H1 (cell line): ENCODE data around the gene KCNMA1. TPM values are rescaled to one million over a fixed set of nuclear protein-coding genes. Genes with fewer than 3 reads are reported as not detected.

Source experiments
- CTCF ChIA-PET: fragments of 300-600 bp; sonication (Branson Sonifier 250); formaldehyde crosslinking; loops from one replicate; lab custom pipeline; 2021; ENCODE audit not compliant: partially characterized antibody; lab: Charles Lee
- POLR2A ChIA-PET: fragments of 300-600 bp; sonication (Branson Sonifier 250); formaldehyde crosslinking; loops from one replicate; lab custom pipeline; 2021; ENCODE audit warnings: inconsistent platforms; ENCODE audit not compliant: partially characterized antibody; lab: Charles Lee
- DNase-seq, 2 experiments: peaks; one replicate each; pipeline versions ENCODE4 v3.0.0 to v3.0.0-alpha.2; 2010 to 2022; ENCODE audit warnings: low spot score in 2 of 2, low read depth in 1 of 2, mixed read lengths in 1 of 2
- FAIRE-seq: peaks from 2 replicates; lab custom pipeline; 2011; peaks lifted over from hg19 to GRCh38; lab: Jason Lieb, UNC
- H2AFZ ChIP-seq: 2 replicates; pipeline ENCODE4 v1.8.1; 2012; ENCODE audit warnings: low read length, inconsistent platforms
- H2AK5ac ChIP-seq: 2 replicates; pipeline ENCODE4 v1.6.1; 2013; ENCODE audit warnings: low read depth, low read length
- H2BK120ac ChIP-seq: replicated peaks from 2 replicates; pipeline ENCODE3; 2013; ENCODE audit warnings: low read depth, low read length, inconsistent platforms
- H2BK12ac ChIP-seq: 2 replicates; pipeline ENCODE4 v1.6.1; 2013; ENCODE audit warnings: low read depth, low read length
- H2BK15ac ChIP-seq: 2 replicates; pipeline ENCODE4 v1.6.1; 2013; ENCODE audit warnings: low read length
- H2BK20ac ChIP-seq: 2 replicates; pipeline ENCODE4 v1.6.1; 2013; ENCODE audit warnings: low read length
- H2BK5ac ChIP-seq: 2 replicates; pipeline ENCODE4 v1.6.1; 2013; ENCODE audit warnings: low read depth, low read length
- H3K14ac ChIP-seq: 2 replicates; pipeline ENCODE4 v1.6.1; 2013; ENCODE audit warnings: inconsistent platforms; ENCODE audit not compliant: insufficient read length
- H3K18ac ChIP-seq: 2 replicates; pipeline ENCODE4 v1.6.1; 2013; ENCODE audit warnings: low read length; ENCODE audit errors: extremely low read depth
- H3K23ac ChIP-seq: 2 replicates; pipeline ENCODE4 v1.6.1; 2013; ENCODE audit warnings: inconsistent platforms; ENCODE audit not compliant: insufficient read length
- H3K23me2 ChIP-seq: 2 replicates; pipeline ENCODE4 v1.6.1; 2013; ENCODE audit warnings: low read depth, low read length
- H3K27ac ChIP-seq: 2 replicates; pipeline ENCODE4 v1.6.1; 2011; ENCODE audit warnings: low read depth, low read length, inconsistent platforms
- H3K27me3 ChIP-seq, 4 experiments: replicated peaks in 1 of 4; 1 replicate in 1 of 4; 2 replicates in 3 of 4; pipeline versions ENCODE4 v1.6.1 to v1.8.1; 2011 to 2013; ENCODE audit warnings: low read length in 3 of 4, mild to moderate bottlenecking in 3 of 4, inconsistent platforms in 2 of 4, mixed read lengths in 2 of 4, moderate library complexity in 1 of 4; ENCODE audit not compliant: control insufficient read depth in 3 of 4, insufficient read depth in 3 of 4; ENCODE audit errors: extremely low read depth in 1 of 4
- H3K36me3 ChIP-seq, 4 experiments: 2 replicates each; pipeline versions ENCODE4 v1.6.1 to v1.8.1; 2011 to 2013; ENCODE audit warnings: mild to moderate bottlenecking in 4 of 4, low read length in 3 of 4, moderate library complexity in 2 of 4, control low read depth in 1 of 4, inconsistent platforms in 1 of 4; ENCODE audit not compliant: insufficient read depth in 4 of 4, control insufficient read depth in 2 of 4
- H3K4ac ChIP-seq: replicated peaks from 2 replicates; pipeline ENCODE3; 2013; ENCODE audit warnings: low read length, low read depth, mixed read lengths, inconsistent platforms; ENCODE audit not compliant: insufficient read length
- H3K4me1 ChIP-seq, 4 experiments: replicated peaks in 1 of 4; 1 replicate in 1 of 4; 2 replicates in 3 of 4; pipeline versions ENCODE4 v1.6.1 to v1.8.1; 2011 to 2013; ENCODE audit warnings: low read length in 3 of 4, inconsistent platforms in 2 of 4, mixed read lengths in 1 of 4; ENCODE audit not compliant: insufficient read depth in 4 of 4, control insufficient read depth in 3 of 4
- H3K4me2 ChIP-seq, 2 experiments: 2 replicates each; pipeline versions ENCODE4 v1.6.1 to v1.8.1; 2011 to 2013; ENCODE audit warnings: low read depth in 2 of 2, low read length in 2 of 2, control low read depth in 1 of 2, inconsistent platforms in 1 of 2, mild to moderate bottlenecking in 1 of 2; ENCODE audit not compliant: insufficient read depth in 1 of 2
- H3K4me3 ChIP-seq, 4 experiments: fragments of 200-600, 300-600 bp in 1 of 4; sonication (generic), shearing (Covaris generic), sonication (Bioruptor Twin) in 1 of 4; 2 replicates each; pipeline versions ENCODE4 v1.5.1 to v1.8.1; 2011 to 2016; ENCODE audit warnings: low read length in 4 of 4, low read depth in 3 of 4, control low read depth in 2 of 4, inconsistent platforms in 2 of 4, mild to moderate bottlenecking in 2 of 4, mixed read lengths in 1 of 4, moderate library complexity in 1 of 4; ENCODE audit not compliant: insufficient read depth in 2 of 4; ENCODE audit errors: extremely low read depth in 1 of 4
- H3K56ac ChIP-seq: replicated peaks from 2 replicates; pipeline ENCODE3; 2013; ENCODE audit warnings: low read depth, mild to moderate bottlenecking, mixed read lengths, low read length, inconsistent platforms; ENCODE audit not compliant: insufficient read length
- H3K79me1 ChIP-seq: 2 replicates; pipeline ENCODE4 v1.6.1; 2013; ENCODE audit warnings: low read depth, low read length, control low read depth
- H3K79me2 ChIP-seq, 2 experiments: 2 replicates each; pipeline versions ENCODE4 v1.6.1 to v1.8.1; 2012 to 2013; ENCODE audit warnings: low read length in 2 of 2, mild to moderate bottlenecking in 2 of 2, inconsistent platforms in 1 of 2; ENCODE audit not compliant: insufficient read depth in 2 of 2, control insufficient read depth in 1 of 2
- H3K9ac ChIP-seq, 4 experiments: replicated peaks in 1 of 4; 1 replicate in 1 of 4; 2 replicates in 3 of 4; pipeline versions ENCODE4 v1.6.1 to v1.8.1; 2011 to 2013; ENCODE audit warnings: low read depth in 3 of 4, low read length in 3 of 4, control low read depth in 2 of 4, mild to moderate bottlenecking in 2 of 4, moderate library complexity in 2 of 4, inconsistent platforms in 1 of 4; ENCODE audit errors: extremely low read depth in 1 of 4
- H3K9me3 ChIP-seq, 2 experiments: 2 replicates each; pipeline versions ENCODE4 v1.6.1 to v1.8.1; 2012 to 2013; ENCODE audit warnings: mild to moderate bottlenecking in 2 of 2, moderate library complexity in 2 of 2, control low read depth in 1 of 2, inconsistent platforms in 1 of 2, low read depth in 1 of 2, low read length in 1 of 2, mixed read lengths in 1 of 2; ENCODE audit not compliant: insufficient read depth in 2 of 2
- H4K20me1 ChIP-seq, 2 experiments: replicated peaks in 1 of 2; 2 replicates each; pipeline versions ENCODE3 to v1.8.1; 2011 to 2013; ENCODE audit warnings: inconsistent platforms in 2 of 2, low read length in 2 of 2, mild to moderate bottlenecking in 1 of 2; ENCODE audit not compliant: insufficient read depth in 2 of 2, control insufficient read depth in 1 of 2
- H4K5ac ChIP-seq: 2 replicates; pipeline ENCODE4 v1.6.1; 2013; ENCODE audit warnings: low read length, low read depth, mixed read lengths, inconsistent platforms; ENCODE audit not compliant: insufficient read length
- H4K8ac ChIP-seq: 2 replicates; pipeline ENCODE4 v1.8.0; 2013; ENCODE audit warnings: mild to moderate bottlenecking, moderate library complexity, low read length, inconsistent platforms; ENCODE audit not compliant: insufficient read depth; ENCODE audit errors: extremely low read depth
- H4K91ac ChIP-seq: replicated peaks from 2 replicates; pipeline ENCODE3; 2013; ENCODE audit warnings: low read length, mixed read lengths, inconsistent platforms; ENCODE audit not compliant: insufficient read length
- ASH2L ChIP-seq: fragments of 200-600, 300-600 bp; sonication (generic); IDR thresholded peaks from one replicate; pipeline ENCODE4 v1.7.1; 2017; ENCODE audit warnings: low read length
- CBX8 ChIP-seq: fragments of 300-800, 300-1000 bp; sonication (generic); IDR thresholded peaks from 2 replicates; pipeline ENCODE4 v1.7.1; 2016; ENCODE audit warnings: low read depth, low read length, borderline replicate concordance
- CEBPB ChIP-seq: IDR thresholded peaks from 2 replicates; pipeline ENCODE4 v1.6.1; 2012; ENCODE audit warnings: low read depth, low read length
- CREB1 ChIP-seq: IDR thresholded peaks from 2 replicates; pipeline ENCODE4 v1.6.1; 2012; ENCODE audit warnings: inconsistent platforms
- EZH2 ChIP-seq: fragments of 200-600 bp; sonication (generic); IDR thresholded peaks from 2 replicates; pipeline ENCODE4 v1.7.1; 2012; ENCODE audit warnings: low read depth, mild to moderate bottlenecking, moderate library complexity, low read length, inconsistent platforms; ENCODE audit not compliant: severe bottlenecking
- JUND ChIP-seq: IDR thresholded peaks from 2 replicates; pipeline ENCODE4 v1.6.1; 2011; ENCODE audit warnings: mild to moderate bottlenecking, improper control_type of control experiment, low read length
- KDM1A ChIP-seq: fragments of 200-600, 300-600 bp; sonication (generic); IDR thresholded peaks from 2 replicates; pipeline ENCODE4 v1.7.1; 2016; ENCODE audit warnings: mild to moderate bottlenecking, low read length, borderline replicate concordance
- NRF1 ChIP-seq: IDR thresholded peaks from 2 replicates; pipeline ENCODE4 v1.6.1; 2011; ENCODE audit warnings: mild to moderate bottlenecking, low read depth, low read length, improper control_type of control experiment
- POU5F1 ChIP-seq: IDR thresholded peaks from 2 replicates; pipeline ENCODE4 v1.6.1; 2011; ENCODE audit warnings: low read depth, mild to moderate bottlenecking, low read length, moderate library complexity
- SIRT6 ChIP-seq: IDR thresholded peaks from one replicate; pipeline ENCODE4 v1.7.1; 2012; ENCODE audit warnings: low read length, inconsistent platforms
- SIX5 ChIP-seq: IDR thresholded peaks from 2 replicates; pipeline ENCODE4 v1.6.1; 2011; ENCODE audit warnings: mild to moderate bottlenecking, low read depth, low read length
- SP4 ChIP-seq: IDR thresholded peaks from 2 replicates; pipeline ENCODE4 v1.6.1; 2012; ENCODE audit warnings: low read length, inconsistent platforms
- SRF ChIP-seq: IDR thresholded peaks from 2 replicates; pipeline ENCODE4 v1.6.1; 2011; ENCODE audit warnings: mild to moderate bottlenecking, low read depth, low read length, moderate library complexity
- TAF7 ChIP-seq: optimal IDR thresholded peaks from 2 replicates; pipeline ENCODE3; 2011; ENCODE audit warnings: low read depth, mild to moderate bottlenecking, inconsistent platforms, low read length, moderate library complexity, borderline replicate concordance
- TBP ChIP-seq: IDR thresholded peaks from 2 replicates; pipeline ENCODE4 v1.6.1; 2011; ENCODE audit warnings: low read depth, low read length, improper control_type of control experiment
- WGBS, 2 experiments: shearing (Covaris generic) in 1 of 2; methylation state at CpG; one replicate each; pipeline versions ENCODE4 v1.1.6 to v1.1.7; 2013 to 2015; ENCODE audit warnings: low lambda C conversion rate in 2 of 2, mixed read lengths in 2 of 2, inconsistent platforms in 1 of 2, low coverage in 1 of 2, missing lambda C conversion rate in 1 of 2; ENCODE audit not compliant: insufficient replicate concordance in 2 of 2, insufficient coverage in 1 of 2, insufficient read length in 1 of 2; ENCODE audit errors: extremely low coverage in 1 of 2, missing lambda C conversion rate in 1 of 2; 5-methylcytosine and 5-hydroxymethylcytosine counted together
- polyA plus RNA-seq, 7 experiments: library from polyadenylated mRNA; depleted of rRNA in 3 of 7; stranded (reverse) in 5 of 7; unstranded in 2 of 7; fragments of >200 nt in 5 of 7; fragments of 200-250 nt in 2 of 7; gene quantifications; 1 replicate in 5 of 7; 2 replicates in 1 of 7; 4 replicates in 1 of 7; pipeline versions ENCODE4 v1.2.1 to v1.2.3, GENCODE V29; 2011 to 2013; ENCODE audit warnings: missing spikeins in 2 of 7, mixed read lengths in 2 of 7
- total RNA-seq: library from RNA; stranded (reverse); fragmentation: NEBNext Ultra II Directional; extraction: Animal tissue kit (Norgen Biotek cat#: 25700); gene quantifications from 2 replicates; pipeline ENCODE4 v1.2.1, GENCODE V29; 2021

Gene KCNMA1
- total and polyA plus RNA-seq, 2 of the 8 experiments (the other 6 are each of a cell fraction or from before 2014, with no cell fraction given): 10.2 to 11.1 TPM

DNA sequence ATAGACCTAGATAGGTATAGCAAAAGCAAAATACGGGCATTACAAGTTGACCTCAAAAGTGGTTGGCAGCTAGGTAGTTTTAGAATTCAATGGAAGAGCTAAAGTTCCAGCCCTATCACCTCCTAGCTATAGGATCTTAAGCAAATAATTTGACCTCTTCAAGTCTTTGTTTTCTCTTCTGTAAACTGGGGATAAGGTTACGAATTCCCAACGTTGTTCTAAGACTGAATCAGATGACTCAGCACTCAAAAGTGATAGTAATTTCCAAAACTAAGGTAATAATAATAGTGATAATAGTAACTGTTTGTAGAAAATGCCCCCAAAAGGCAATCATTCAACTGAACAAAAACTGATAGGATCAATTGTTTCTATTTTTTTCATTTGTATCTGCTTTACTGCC, 445.2 kb downstream of the KCNMA1 start:
- Histone ChIP-seq H3K23ac (no peak overlapping the region), H3K56ac (no peak overlapping the region), H3K36me3 (no peaks in the 10 kb centered on the region), H3K4me1 (no peaks in the 10 kb centered on the region; a peak in 1 of 7 replicates), H2BK120ac (no peak overlapping the region), H3K14ac (no peak overlapping the region), H2AK5ac (no peak overlapping the region), H2BK15ac (no peak overlapping the region), H2BK5ac (no peak overlapping the region), H2BK20ac (no peak overlapping the region), H3K27ac (no peak overlapping the region), H4K5ac (no peak overlapping the region), H3K4ac (no peak overlapping the region), H3K27me3 (no peaks in the 10 kb centered on the region), H3K18ac (no peak overlapping the region), H4K20me1 (no peaks in the 10 kb centered on the region), H3K79me1 (no peaks in the 10 kb centered on the region), H3K9me3 (no peaks in the 10 kb centered on the region), H3K79me2 (no peaks in the 10 kb centered on the region), H4K8ac (no peak overlapping the region), H3K9ac (no peak overlapping the region), H4K91ac (no peak overlapping the region), H2BK12ac (no peak overlapping the region), H2AFZ (no peak overlapping the region), H3K4me3 (no peak overlapping the region), H3K4me2 (no peak overlapping the region), H3K23me2 (no peaks in the 10 kb centered on the region)
- ChIA-PET POLR2A (no interaction called here), CTCF (interaction anchor here (0.7 to 4.0 kb wide), 3 partner anchors 18 to 1807 kb away, joined by 3 to 18 read pairs (median 4); no protein-coding TSS in a partner anchor)
- FAIRE-seq (no peak), DNase-seq (no peak)
- 82% methylated on average over 3 of the region's 3 CpGs; no CpG with 5 or more reads in 1 of the 2 experiments for WGBS, 2 experiments
- no peak for TF ChIP-seq CBX8
- TF ChIP-seq SRF: no peak
- no peak for TF ChIP-seq NRF1
- no peak for TF ChIP-seq SIRT6
- no peak for TF ChIP-seq TAF7
- no peak for TF ChIP-seq TBP
- TF ChIP-seq CEBPB: no peak
- no peak for TF ChIP-seq SP4
- TF ChIP-seq SIX5: no peak
- no peak for TF ChIP-seq EZH2
- no peak for TF ChIP-seq POU5F1
- no peak for TF ChIP-seq CREB1
- TF ChIP-seq JUND: no peak
- TF ChIP-seq ASH2L: no peak
- TF ChIP-seq KDM1A: no peak
